Nephron progenitor cell (in vitro differentiated cells): Measurements from ENCODE around the gene DOCK6.

Source experiments
- DNase-seq: peaks from one replicate; pipeline ENCODE4 v3.0.0; 2021
- H3K27ac Mint-ChIP-seq: 2 replicates; pipeline ENCODE4 v1.8.0; 2021; ENCODE audit warnings: mild to moderate bottlenecking, moderate library complexity, mixed read lengths
- H3K27me3 Mint-ChIP-seq: 2 replicates; pipeline ENCODE4 v1.8.0; 2021; ENCODE audit warnings: mild to moderate bottlenecking, low read depth, mixed read lengths; ENCODE audit not compliant: poor library complexity
- H3K36me3 Mint-ChIP-seq: 2 replicates; pipeline ENCODE4 v1.8.0; 2021; ENCODE audit warnings: low read depth, mixed read lengths
- H3K4me1 Mint-ChIP-seq: 2 replicates; pipeline ENCODE4 v1.8.0; 2021; ENCODE audit warnings: mixed read lengths
- H3K4me3 Mint-ChIP-seq: 2 replicates; pipeline ENCODE4 v1.8.0; 2021; ENCODE audit warnings: mild to moderate bottlenecking, moderate library complexity, mixed read lengths
- H3K9me3 Mint-ChIP-seq: 2 replicates; pipeline ENCODE4 v1.8.0; 2021; ENCODE audit warnings: mild to moderate bottlenecking, moderate library complexity, mixed read lengths
- TF ChIP-seq, protein P1 (sequence below): fragments of 200-600 bp; sonication (generic); IDR thresholded peaks from 2 replicates; pipeline ENCODE4 v1.5.0; 2021; ENCODE audit warnings: antibody characterized with exemption

Gene DOCK6

DNA sequence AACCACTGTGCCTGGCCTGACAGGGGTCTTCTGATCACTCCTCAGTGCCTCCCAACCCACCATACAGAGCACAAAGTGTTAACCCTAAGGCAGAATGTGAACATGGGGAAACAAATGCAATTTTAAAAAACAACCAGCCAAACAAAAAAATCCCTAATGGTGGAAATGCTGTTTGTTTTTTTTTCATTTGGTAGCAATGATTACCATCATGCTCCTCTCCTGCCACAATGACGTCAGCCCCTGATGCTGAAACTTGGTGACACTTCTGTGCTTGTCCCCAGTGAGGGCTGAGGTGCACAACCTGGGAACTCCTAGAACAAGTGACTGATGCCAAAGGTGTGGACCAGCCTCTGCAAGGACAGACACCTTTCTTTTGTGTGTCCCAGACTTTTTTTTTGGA, 29.7 kb upstream of the DOCK6 start:
- H3K27ac Mint-ChIP-seq: no peak overlapping the region
- TF ChIP-seq, protein P1, sequence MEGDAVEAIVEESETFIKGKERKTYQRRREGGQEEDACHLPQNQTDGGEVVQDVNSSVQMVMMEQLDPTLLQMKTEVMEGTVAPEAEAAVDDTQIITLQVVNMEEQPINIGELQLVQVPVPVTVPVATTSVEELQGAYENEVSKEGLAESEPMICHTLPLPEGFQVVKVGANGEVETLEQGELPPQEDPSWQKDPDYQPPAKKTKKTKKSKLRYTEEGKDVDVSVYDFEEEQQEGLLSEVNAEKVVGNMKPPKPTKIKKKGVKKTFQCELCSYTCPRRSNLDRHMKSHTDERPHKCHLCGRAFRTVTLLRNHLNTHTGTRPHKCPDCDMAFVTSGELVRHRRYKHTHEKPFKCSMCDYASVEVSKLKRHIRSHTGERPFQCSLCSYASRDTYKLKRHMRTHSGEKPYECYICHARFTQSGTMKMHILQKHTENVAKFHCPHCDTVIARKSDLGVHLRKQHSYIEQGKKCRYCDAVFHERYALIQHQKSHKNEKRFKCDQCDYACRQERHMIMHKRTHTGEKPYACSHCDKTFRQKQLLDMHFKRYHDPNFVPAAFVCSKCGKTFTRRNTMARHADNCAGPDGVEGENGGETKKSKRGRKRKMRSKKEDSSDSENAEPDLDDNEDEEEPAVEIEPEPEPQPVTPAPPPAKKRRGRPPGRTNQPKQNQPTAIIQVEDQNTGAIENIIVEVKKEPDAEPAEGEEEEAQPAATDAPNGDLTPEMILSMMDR: no peak
- H3K9me3 Mint-ChIP-seq: no peaks in the 10 kb centered on the region
- no peaks in the 10 kb centered on the region for H3K36me3 Mint-ChIP-seq
- H3K27me3 Mint-ChIP-seq: peaks cover 15% of the 10 kb centered on the region
- no peak for DNase-seq
- peaks cover 25% of the 10 kb centered on the region for H3K4me1 Mint-ChIP-seq
- H3K4me3 Mint-ChIP-seq: no peak overlapping the region

DNA sequence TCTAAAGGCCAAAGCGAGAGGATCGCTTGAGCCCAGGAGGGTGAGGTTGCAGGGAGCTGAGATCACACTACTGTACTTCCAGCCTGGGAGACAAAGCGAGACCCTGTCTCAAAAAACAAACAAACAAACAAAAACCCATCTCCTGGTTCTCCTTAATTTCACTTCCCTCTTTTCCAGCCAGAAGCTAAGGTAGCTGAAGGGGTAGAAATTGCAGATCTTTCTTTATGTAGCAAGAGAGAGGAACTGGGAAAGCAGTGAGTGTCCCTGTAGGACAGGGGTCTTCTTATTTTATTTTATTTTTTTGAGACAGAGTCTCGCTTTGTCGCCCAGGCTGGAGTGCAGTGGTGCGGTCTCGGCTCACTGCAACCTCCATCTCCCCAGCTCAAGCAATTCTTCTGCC, 29.1 kb upstream of the DOCK6 start:
- no peaks in the 10 kb centered on the region for H3K9me3 Mint-ChIP-seq
- TF ChIP-seq, protein P1: no peak

DNA sequence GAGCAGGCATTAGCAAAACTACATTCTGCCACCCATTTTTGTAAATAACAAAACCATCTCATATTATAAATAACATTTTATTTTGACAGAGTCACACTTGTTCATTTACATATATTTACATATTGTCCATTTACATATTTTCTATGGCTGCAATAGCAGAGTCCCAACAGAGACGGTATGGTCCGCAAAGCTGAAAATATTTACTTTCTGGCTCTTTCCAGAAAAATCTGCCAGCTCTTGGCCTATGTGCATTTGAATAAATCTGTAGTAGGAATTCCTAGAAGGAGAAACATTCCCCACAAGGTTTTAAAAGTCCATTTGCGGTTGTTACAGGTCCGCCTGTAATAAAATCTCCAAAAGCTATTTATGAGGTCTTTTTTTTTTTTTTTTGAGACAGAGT, 27.9 kb upstream of the DOCK6 start:
- H3K27me3 Mint-ChIP-seq: peaks cover 16% of the 10 kb centered on the region
- TF ChIP-seq, protein P1: no peak
- H3K27ac Mint-ChIP-seq: no peak overlapping the region
- H3K36me3 Mint-ChIP-seq: no peaks in the 10 kb centered on the region
- no peak overlapping the region for H3K4me3 Mint-ChIP-seq
- no peaks in the 10 kb centered on the region for H3K9me3 Mint-ChIP-seq
- no peak for DNase-seq
- peaks cover 26% of the 10 kb centered on the region for H3K4me1 Mint-ChIP-seq

More for the DNA sequence above, 29.1 kb upstream of the DOCK6 start:
- Mint-ChIP-seq H3K27me3 (peaks cover 16% of the 10 kb centered on the region), H3K4me3 (no peak overlapping the region), H3K4me1 (peaks cover 26% of the 10 kb centered on the region), H3K27ac (no peak overlapping the region), H3K36me3 (no peaks in the 10 kb centered on the region)
- DNase-seq: no peak

DNA sequence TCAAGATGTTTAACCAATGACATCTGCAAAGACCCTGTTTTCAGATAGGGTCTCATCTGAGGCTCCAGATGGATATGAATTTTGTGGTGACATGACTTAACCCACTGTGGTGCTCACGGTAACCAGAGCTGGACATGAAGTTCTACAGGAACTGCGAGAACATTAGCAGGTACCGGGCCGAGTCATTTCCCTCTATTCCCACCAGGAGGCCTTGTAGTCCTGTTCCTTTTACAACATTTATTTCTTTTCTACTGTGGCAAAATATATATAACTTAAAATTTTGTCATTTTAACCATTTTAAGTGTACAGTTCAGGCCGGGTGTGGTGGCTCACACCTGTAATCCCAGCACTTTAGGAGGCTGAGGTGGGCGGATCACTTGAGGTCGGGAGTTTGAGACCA, 26.0 kb upstream of the DOCK6 start:
- Mint-ChIP-seq H3K9me3 (no peaks in the 10 kb centered on the region), H3K27ac (no peak overlapping the region), H3K36me3 (no peaks in the 10 kb centered on the region), H3K4me3 (no peak overlapping the region), H3K27me3 (peaks cover 8% of the 10 kb centered on the region), H3K4me1 (peaks cover 15% of the 10 kb centered on the region)
- TF ChIP-seq, protein P1: peak; percentile 21
- DNase-seq: no peak

DNA sequence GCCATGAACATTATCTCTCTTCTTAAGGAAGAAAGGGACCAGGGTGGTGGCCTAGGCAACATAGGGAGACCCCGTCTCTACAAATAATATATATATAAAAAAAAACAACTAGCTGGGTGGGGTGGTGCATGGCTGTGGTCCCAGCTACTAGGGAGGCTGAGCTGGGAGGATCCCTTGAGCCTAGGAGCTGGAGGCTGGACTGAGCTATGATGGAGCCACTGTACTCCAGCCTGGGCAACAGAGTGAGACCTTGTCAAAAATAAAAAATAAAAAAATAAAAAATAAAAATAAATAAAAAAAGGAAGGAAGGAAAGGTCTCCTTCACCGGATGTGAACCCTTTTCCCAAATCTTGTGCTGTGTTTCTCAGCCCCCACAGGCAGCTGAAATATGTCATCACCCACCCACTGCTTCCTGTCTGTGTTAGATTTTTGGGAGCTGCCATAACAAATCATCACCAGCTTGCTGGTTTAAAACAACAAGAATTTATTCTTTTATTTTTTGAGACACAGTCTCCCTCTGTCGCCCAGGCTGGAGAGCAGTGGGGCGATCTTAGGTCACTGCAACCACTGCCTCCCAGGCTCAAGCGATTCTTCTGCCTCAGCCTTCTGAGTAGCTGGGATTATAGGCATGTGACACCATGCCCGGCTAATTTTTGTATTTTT, 24.1 kb upstream of the DOCK6 start:
- TF ChIP-seq, protein P1: no peak
- Mint-ChIP-seq H3K27me3 (peaks cover 8% of the 10 kb centered on the region), H3K4me3 (no peak overlapping the region), H3K9me3 (no peaks in the 10 kb centered on the region), H3K27ac (no peak overlapping the region), H3K36me3 (no peaks in the 10 kb centered on the region), H3K4me1 (peaks cover 11% of the 10 kb centered on the region)
- DNase-seq: no peak

DNA sequence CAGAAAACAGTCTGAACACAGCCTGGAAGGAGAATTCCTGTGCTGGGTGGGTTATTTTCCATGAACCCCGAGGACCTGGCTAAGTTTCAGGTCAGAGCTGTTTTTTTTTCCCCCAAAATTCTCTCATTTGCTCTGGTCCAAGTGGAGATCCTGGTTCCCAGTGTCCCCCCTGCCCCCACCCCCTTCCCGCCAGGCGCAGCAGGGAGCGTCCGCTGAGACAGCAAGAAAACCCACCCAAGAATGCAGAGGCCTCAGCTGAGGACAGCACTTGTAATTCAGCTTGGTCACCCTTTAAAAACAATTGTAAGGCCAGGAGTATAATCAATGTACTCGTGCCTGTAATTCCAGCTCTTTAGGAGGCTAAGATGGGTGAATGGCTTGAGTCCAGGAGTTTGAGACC, 22.2 kb upstream of the DOCK6 start:
- TF ChIP-seq, protein P1: no peak
- H3K27me3 Mint-ChIP-seq: peaks cover 8% of the 10 kb centered on the region
- H3K4me3 Mint-ChIP-seq: no peak overlapping the region
- no peak overlapping the region for H3K27ac Mint-ChIP-seq
- no peaks in the 10 kb centered on the region for H3K36me3 Mint-ChIP-seq
- no peak for DNase-seq
- peaks cover 11% of the 10 kb centered on the region for H3K4me1 Mint-ChIP-seq
- peaks cover 4% of the 10 kb centered on the region for H3K9me3 Mint-ChIP-seq
